ENCODE results near the gene RABGAP1L.

Gene RABGAP1L

GRCh38 chr1:174836543-174836942 lies 677.2 kb downstream of the RABGAP1L start:
- Histone ChIP-seq H3K18ac (ENCODE audit: low read length) (no peak overlapping the region), H3K4me3 (ENCODE audit: low read length in 2 of 2) (no peak overlapping the region), H3K4ac (ENCODE audit: low read length) (no peak overlapping the region), H3K9ac (ENCODE audit: low read depth, low read length, poor library complexity) (no peak overlapping the region), H3K14ac (ENCODE audit: low read length) (no peak overlapping the region), H4K8ac (ENCODE audit: low read depth, low read length) (no peak overlapping the region), H4K91ac (ENCODE audit: low read depth, low read length, poor library complexity) (no peak overlapping the region), H3K27me3 (ENCODE audit: control insufficient read depth in 3 of 3, insufficient read depth in 3 of 3, low read depth in 1 of 3, low read length in 3 of 3) (no peaks in the 10 kb centered on the region), H3K79me1 (ENCODE audit: low read depth, low read length) (no peaks in the 10 kb centered on the region), H2BK5ac (ENCODE audit: low read length) (no peak overlapping the region), H2AFZ (ENCODE audit: low read length) (no peak overlapping the region), H3K36me3 (replicated peaks in 1 of 2; ENCODE audit: control insufficient read depth in 2 of 2, insufficient read depth in 2 of 2, low read length in 2 of 2) (no peaks in the 10 kb centered on the region), H3K4me2 (ENCODE audit: insufficient read depth, low read length, poor library complexity, severe bottlenecking) (no peak overlapping the region), H2BK12ac (ENCODE audit: low read length) (no peak overlapping the region), H2AK5ac (ENCODE audit: low read depth, low read length) (no peak overlapping the region), H3K27ac (replicated peaks; ENCODE audit: low read length) (no peak overlapping the region), H2BK120ac (ENCODE audit: low read depth, low read length) (no peak overlapping the region), H3K9me3 (replicated peaks in 1 of 2; ENCODE audit: control insufficient read depth in 2 of 2, insufficient read depth in 1 of 2, low read depth in 1 of 2, low read length in 2 of 2) (no peaks in the 10 kb centered on the region), H3K4me1 (ENCODE audit: control insufficient read depth in 2 of 2, insufficient read depth in 1 of 2, low read depth in 1 of 2, low read length in 2 of 2) (peaks cover 0 to 2% of the 10 kb centered on the region in 2 donors), H3K23ac (ENCODE audit: low read depth, low read length, poor library complexity) (no peak overlapping the region), H2BK15ac (ENCODE audit: low read length) (no peak overlapping the region)
- DNase-seq (ENCODE audit: low spot score), result no peak
- no CpG with 5 or more reads among the region's 4 CpGs for WGBS, 2 donors (ENCODE audit: extremely low coverage in 2 of 2, insufficient read length in 2 of 2, insufficient replicate concordance in 1 of 2)

GRCh38 chr1:174837386-174837785 lies 678.1 kb downstream of the RABGAP1L start:
- Histone ChIP-seq H2BK12ac (ENCODE audit: low read length) (no peak overlapping the region), H3K23ac (ENCODE audit: low read depth, low read length, poor library complexity) (no peak overlapping the region), H4K8ac (ENCODE audit: low read depth, low read length) (no peak overlapping the region), H3K79me1 (ENCODE audit: low read depth, low read length) (no peaks in the 10 kb centered on the region), H3K18ac (ENCODE audit: low read length) (no peak overlapping the region), H3K14ac (ENCODE audit: low read length) (no peak overlapping the region), H2AFZ (ENCODE audit: low read length) (no peak overlapping the region), H3K9me3 (replicated peaks in 1 of 2; ENCODE audit: control insufficient read depth in 2 of 2, insufficient read depth in 1 of 2, low read depth in 1 of 2, low read length in 2 of 2) (no peaks in the 10 kb centered on the region), H2BK5ac (ENCODE audit: low read length) (no peak overlapping the region), H3K27ac (replicated peaks; ENCODE audit: low read length) (no peak overlapping the region), H3K27me3 (ENCODE audit: control insufficient read depth in 3 of 3, insufficient read depth in 3 of 3, low read depth in 1 of 3, low read length in 3 of 3) (no peaks in the 10 kb centered on the region), H2BK120ac (ENCODE audit: low read depth, low read length) (no peak overlapping the region), H2AK5ac (ENCODE audit: low read depth, low read length) (no peak overlapping the region), H3K4me1 (ENCODE audit: control insufficient read depth in 2 of 2, insufficient read depth in 1 of 2, low read depth in 1 of 2, low read length in 2 of 2) (peaks cover 0 to 2% of the 10 kb centered on the region in 2 donors), H3K4me3 (ENCODE audit: low read length in 2 of 2) (no peak overlapping the region), H3K4ac (ENCODE audit: low read length) (no peak overlapping the region), H3K36me3 (replicated peaks in 1 of 2; ENCODE audit: control insufficient read depth in 2 of 2, insufficient read depth in 2 of 2, low read length in 2 of 2) (no peaks in the 10 kb centered on the region), H3K4me2 (ENCODE audit: insufficient read depth, low read length, poor library complexity, severe bottlenecking) (no peak overlapping the region), H3K9ac (ENCODE audit: low read depth, low read length, poor library complexity) (no peak overlapping the region), H4K91ac (ENCODE audit: low read depth, low read length, poor library complexity) (no peak overlapping the region), H2BK15ac (ENCODE audit: low read length) (no peak overlapping the region)
- no peak for DNase-seq (ENCODE audit: low spot score)

GRCh38 chr1:174839211-174839610 lies 679.9 kb downstream of the RABGAP1L start:
- H2BK12ac ChIP-seq (ENCODE audit: low read length), result no peak overlapping the region
- peak overlapping the region; percentile 36 for H2AFZ ChIP-seq (ENCODE audit: low read length)
- no peak overlapping the region for H3K4me2 ChIP-seq (ENCODE audit: insufficient read depth, low read length, poor library complexity, severe bottlenecking)
- H2BK5ac ChIP-seq (ENCODE audit: low read length), result no peak overlapping the region
- H3K18ac ChIP-seq (ENCODE audit: low read length), result no peak overlapping the region
- H3K79me1 ChIP-seq (ENCODE audit: low read depth, low read length), result no peaks in the 10 kb centered on the region
- no peak overlapping the region for H2BK15ac ChIP-seq (ENCODE audit: low read length)
- no peak overlapping the region for H3K27ac ChIP-seq (replicated peaks; ENCODE audit: low read length)
- H3K14ac ChIP-seq (ENCODE audit: low read length), result no peak overlapping the region
- H3K23ac ChIP-seq (ENCODE audit: low read depth, low read length, poor library complexity), result no peak overlapping the region
- no peak overlapping the region for H4K8ac ChIP-seq (ENCODE audit: low read depth, low read length)
- H3K9ac ChIP-seq (ENCODE audit: low read depth, low read length, poor library complexity), result no peak overlapping the region
- no peaks in the 10 kb centered on the region for H3K27me3 ChIP-seq (ENCODE audit: control insufficient read depth in 3 of 3, insufficient read depth in 3 of 3, low read depth in 1 of 3, low read length in 3 of 3)
- no peak overlapping the region for H2BK120ac ChIP-seq (ENCODE audit: low read depth, low read length)
- H3K4ac ChIP-seq (ENCODE audit: low read length), result no peak overlapping the region
- no peak for DNase-seq (ENCODE audit: low spot score)
- no CpG with 5 or more reads among the region's 1 CpG for WGBS, 2 donors (ENCODE audit: extremely low coverage in 2 of 2, insufficient read length in 2 of 2, insufficient replicate concordance in 1 of 2)
- H4K91ac ChIP-seq (ENCODE audit: low read depth, low read length, poor library complexity), result no peak overlapping the region
- H2AK5ac ChIP-seq (ENCODE audit: low read depth, low read length), result no peak overlapping the region
- H3K36me3 ChIP-seq (replicated peaks in 1 of 2; ENCODE audit: control insufficient read depth in 2 of 2, insufficient read depth in 2 of 2, low read length in 2 of 2), result no peaks in the 10 kb centered on the region
- no peak overlapping the region for H3K4me3 ChIP-seq (ENCODE audit: low read length in 2 of 2)
- H3K4me1 ChIP-seq (ENCODE audit: control insufficient read depth in 2 of 2, insufficient read depth in 1 of 2, low read depth in 1 of 2, low read length in 2 of 2), result peaks cover 0 to 2% of the 10 kb centered on the region in 2 donors
- no peaks in the 10 kb centered on the region for H3K9me3 ChIP-seq (replicated peaks in 1 of 2; ENCODE audit: control insufficient read depth in 2 of 2, insufficient read depth in 1 of 2, low read depth in 1 of 2, low read length in 2 of 2)

- Histone ChIP-seq H2BK15ac (ENCODE audit: low read length) (no peak overlapping the region), H2BK120ac (ENCODE audit: low read depth, low read length) (no peak overlapping the region), H2AFZ (ENCODE audit: low read length) (no peak overlapping the region), H3K9me3 (replicated peaks in 1 of 2; ENCODE audit: control insufficient read depth in 2 of 2, insufficient read depth in 1 of 2, low read depth in 1 of 2, low read length in 2 of 2) (no peaks in the 10 kb centered on the region), H3K27ac (replicated peaks; ENCODE audit: low read length) (no peak overlapping the region), H3K18ac (ENCODE audit: low read length) (no peak overlapping the region), H3K4me1 (ENCODE audit: control insufficient read depth in 2 of 2, insufficient read depth in 1 of 2, low read depth in 1 of 2, low read length in 2 of 2) (peaks cover 0 to 2% of the 10 kb centered on the region in 2 donors), H3K23ac (ENCODE audit: low read depth, low read length, poor library complexity) (no peak overlapping the region), H3K4ac (ENCODE audit: low read length) (no peak overlapping the region), H3K4me2 (ENCODE audit: insufficient read depth, low read length, poor library complexity, severe bottlenecking) (no peak overlapping the region), H4K8ac (ENCODE audit: low read depth, low read length) (no peak overlapping the region), H3K9ac (ENCODE audit: low read depth, low read length, poor library complexity) (no peak overlapping the region), H3K4me3 (ENCODE audit: low read length in 2 of 2) (no peak overlapping the region), H4K91ac (ENCODE audit: low read depth, low read length, poor library complexity) (no peak overlapping the region), H3K27me3 (ENCODE audit: control insufficient read depth in 3 of 3, insufficient read depth in 3 of 3, low read depth in 1 of 3, low read length in 3 of 3) (no peaks in the 10 kb centered on the region), H3K79me1 (ENCODE audit: low read depth, low read length) (no peaks in the 10 kb centered on the region), H2BK5ac (ENCODE audit: low read length) (no peak overlapping the region), H3K36me3 (replicated peaks in 1 of 2; ENCODE audit: control insufficient read depth in 2 of 2, insufficient read depth in 2 of 2, low read length in 2 of 2) (no peaks in the 10 kb centered on the region), H2AK5ac (ENCODE audit: low read depth, low read length) (no peak overlapping the region), H2BK12ac (ENCODE audit: low read length) (no peak overlapping the region), H3K14ac (ENCODE audit: low read length) (no peak overlapping the region)
- no CpG with 5 or more reads among the region's 1 CpG for WGBS, 2 donors (ENCODE audit: extremely low coverage in 2 of 2, insufficient read length in 2 of 2, insufficient replicate concordance in 1 of 2)
- DNase-seq (ENCODE audit: low spot score), result no peak
Measured at GRCh38 chr1:174841747-174842146, 682.4 kb downstream of the RABGAP1L start.

Data from neuronal stem cell (in vitro differentiated cells).